GM21447 (cell line): ENCODE data around the gene FBXO22.
"Not testable (repeated sequence)": the region's sequence is repeated elsewhere in the genome, so short reads cannot be mapped to it uniquely, and the experiment has no call there.

Experiments
- ATAC-seq: cut with Tn5 transposase; IDR thresholded peaks from one replicate; pipeline ENCODE4 v1.9.1; 2021; ENCODE audit not compliant: unreplicated experiment

FBXO22 gene

DNA sequence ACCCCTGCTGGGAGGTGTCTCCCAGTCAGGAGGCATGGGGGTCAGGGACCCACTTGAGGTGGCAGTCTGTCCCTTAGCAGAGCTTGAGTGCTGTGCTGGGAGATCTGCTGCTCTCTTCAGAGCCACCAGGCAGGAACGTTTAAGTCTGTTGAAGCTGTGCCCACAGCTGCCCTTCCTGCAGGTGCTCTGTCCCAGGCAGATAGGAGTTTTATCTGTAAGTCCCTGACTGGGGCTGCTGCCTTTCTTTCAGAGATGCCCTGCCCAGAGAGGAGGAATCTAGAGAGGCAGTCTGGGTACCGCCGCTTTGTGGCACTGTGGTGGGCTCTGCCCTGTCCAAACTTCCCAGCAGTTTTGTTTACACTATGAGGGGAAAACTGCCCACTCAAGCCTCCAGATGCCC is 73.1 kb downstream of the FBXO22 start:
- not testable (repeated sequence) for ATAC-seq

DNA sequence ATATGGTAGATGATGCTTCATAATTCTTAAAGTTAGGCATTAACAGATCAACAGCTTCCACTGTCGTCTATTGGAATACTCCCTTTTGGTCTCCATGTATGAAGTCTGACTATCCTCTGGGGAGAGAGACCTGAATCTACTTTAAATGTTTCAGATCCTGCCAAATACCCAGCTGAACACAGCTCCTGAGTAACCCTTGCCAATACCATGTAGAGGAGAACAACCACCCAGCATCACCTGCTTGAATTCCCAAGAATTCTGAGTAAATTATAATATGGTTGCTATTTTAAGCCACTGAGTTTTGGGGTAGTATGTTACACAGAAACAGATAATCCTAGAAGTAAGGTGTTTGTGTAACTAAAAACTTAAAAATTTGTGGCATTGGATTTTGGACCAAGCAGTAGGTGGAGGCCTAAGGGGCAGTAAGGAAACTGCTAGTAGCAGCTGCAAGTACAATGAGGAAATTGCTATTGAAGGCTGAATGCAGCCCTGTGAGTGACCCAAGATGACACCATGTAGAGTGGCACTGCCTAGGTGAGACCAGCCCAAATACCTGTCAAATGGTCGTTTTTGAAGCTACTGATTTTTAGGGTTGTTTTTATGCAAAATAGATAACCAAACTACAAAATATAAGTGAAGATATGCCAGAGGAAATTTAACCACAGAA is 77.6 kb downstream of the FBXO22 start:
- no peak for ATAC-seq

- no peak for ATAC-seq
Measured at GRCh38 chr15:75982468-75982867, 78.8 kb downstream of the FBXO22 start.

- not testable (repeated sequence) for ATAC-seq
Measured at GRCh38 chr15:75984706-75985105, 81.0 kb downstream of the FBXO22 start.

- no peak for ATAC-seq
Measured at GRCh38 chr15:75985971-75986370, 82.3 kb downstream of the FBXO22 start.

DNA sequence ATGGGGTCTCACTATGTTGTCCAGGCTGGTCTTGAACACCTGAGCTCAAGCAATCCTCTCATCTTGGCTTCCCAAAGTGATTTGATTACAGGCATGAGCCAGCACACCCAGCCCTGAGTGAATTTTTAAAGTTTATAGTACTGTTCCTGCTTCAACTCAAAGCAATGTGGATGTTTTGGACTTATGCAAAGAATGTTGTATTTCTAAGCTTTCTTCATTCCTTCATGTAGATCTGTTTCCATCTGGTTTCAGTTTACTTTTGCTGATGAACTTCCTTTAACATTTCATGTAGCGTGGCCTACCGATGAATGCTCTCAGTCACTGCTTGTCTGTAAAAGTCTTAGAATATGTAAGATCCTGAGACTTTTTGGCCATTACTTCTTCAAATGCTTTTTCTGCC is 85.4 kb downstream of the FBXO22 start:
- ATAC-seq = no peak

DNA sequence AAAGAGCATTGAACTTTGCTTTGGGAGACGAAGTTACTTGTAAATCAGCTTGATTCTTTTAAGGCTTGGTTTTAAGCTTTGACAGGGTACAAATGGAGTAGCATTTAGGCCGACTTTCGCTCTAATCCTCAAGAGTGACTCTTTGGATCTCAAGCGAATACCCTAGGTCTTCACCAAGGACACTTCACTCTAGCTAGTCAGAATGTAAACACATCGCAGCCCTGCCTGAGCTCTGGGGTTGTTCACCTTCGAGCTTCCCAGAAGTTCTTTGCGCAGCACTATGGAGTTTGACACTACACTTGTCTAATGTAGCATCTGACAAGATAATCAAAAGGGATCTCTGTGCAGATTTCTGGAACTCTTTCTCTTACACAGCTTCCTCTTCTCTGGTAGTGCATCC is 86.2 kb downstream of the FBXO22 start:
- no peak for ATAC-seq
